Neural progenitor cell (in vitro differentiated cells): ENCODE measurements around the gene CDK18. TPM values are rescaled to one million over a fixed set of nuclear protein-coding genes. Genes with fewer than 3 reads are reported as not detected.

ENCODE experiments used
- DNase-seq: peaks from one replicate; pipeline ENCODE4 v3.0.0-alpha.2; 2016; ENCODE audit warnings: low spot score
- H2AFZ ChIP-seq: fragments of 200-600 bp; sonication (generic); replicated peaks from 2 replicates; pipeline ENCODE4 v1.6.1; 2016; ENCODE audit warnings: antibody characterized with exemption
- H3F3A ChIP-seq: fragments of 200-600 bp; sonication (generic); 2 replicates; pipeline ENCODE4 v1.6.1; 2016; ENCODE audit warnings: antibody characterized with exemption, low read depth
- H3K27ac ChIP-seq: fragments of 200-600 bp; sonication (generic); 2 replicates; pipeline ENCODE4 v1.5.1; 2016; ENCODE audit warnings: mild to moderate bottlenecking
- H3K27me3 ChIP-seq: fragments of 200-600 bp; sonication (generic); 2 replicates; pipeline ENCODE4 v1.6.1; 2016; ENCODE audit warnings: mild to moderate bottlenecking, moderate library complexity
- H3K36me3 ChIP-seq: fragments of 200-600 bp; sonication (generic); 2 replicates; pipeline ENCODE4 v1.5.1; 2016
- H3K4me1 ChIP-seq: fragments of 200-600 bp; sonication (generic); 2 replicates; pipeline ENCODE4 v1.6.1; 2016; ENCODE audit warnings: mixed run types
- H3K4me2 ChIP-seq: fragments of 200-600 bp; sonication (generic); 2 replicates; pipeline ENCODE4 v1.6.1; 2016
- H3K4me3 ChIP-seq: fragments of 200-600 bp; sonication (generic); 2 replicates; pipeline ENCODE4 v1.5.1; 2016
- H3K79me2 ChIP-seq: fragments of 200-600 bp; sonication (generic); 2 replicates; pipeline ENCODE4 v1.6.1; 2016; ENCODE audit warnings: low read depth
- H3K9ac ChIP-seq: fragments of 200-600 bp; sonication (generic); 2 replicates; pipeline ENCODE4 v1.6.1; 2016
- H3K9me3 ChIP-seq: fragments of 200-600 bp; sonication (generic); 2 replicates; pipeline ENCODE4 v1.5.1; 2016; ENCODE audit warnings: low read depth
- H4K20me1 ChIP-seq: fragments of 200-600 bp; sonication (generic); 2 replicates; pipeline ENCODE4 v1.6.1; 2016; ENCODE audit warnings: low read depth
- H3K27ac Mint-ChIP-seq: 3 replicates; pipeline ENCODE4 v1.8.0; 2021; ENCODE audit warnings: mixed read lengths
- H3K27me3 Mint-ChIP-seq: 2 replicates; pipeline ENCODE4 v1.8.0; 2022; ENCODE audit warnings: low read depth, mild to moderate bottlenecking, inconsistent platforms, moderate library complexity, mixed read lengths; ENCODE audit not compliant: insufficient read depth
- H3K36me3 Mint-ChIP-seq: 3 replicates; pipeline ENCODE4 v1.8.0; 2021; ENCODE audit warnings: mixed read lengths
- H3K4me1 Mint-ChIP-seq: 3 replicates; pipeline ENCODE4 v1.8.0; 2021; ENCODE audit warnings: mixed read lengths
- H3K4me3 Mint-ChIP-seq: 3 replicates; pipeline ENCODE4 v1.8.0; 2021; ENCODE audit warnings: mild to moderate bottlenecking, moderate library complexity, mixed read lengths
- H3K9me3 Mint-ChIP-seq: 3 replicates; pipeline ENCODE4 v1.8.0; 2020; ENCODE audit warnings: mixed read lengths
- EZH2 ChIP-seq: fragments of 200-600 bp; sonication (generic); IDR thresholded peaks from 2 replicates; pipeline ENCODE4 v1.6.1; 2017; ENCODE audit warnings: antibody characterized with exemption, mild to moderate bottlenecking, moderate library complexity
- EZH2phosphoT487 ChIP-seq: fragments of 200-600 bp; sonication (generic); IDR thresholded peaks from 2 replicates; pipeline ENCODE4 v1.6.1; 2017; ENCODE audit warnings: antibody characterized with exemption
- total RNA-seq: library from RNA; depleted of rRNA; stranded (reverse); fragments of >200 nt; gene quantifications from 2 replicates; pipeline ENCODE4 v1.2.3, GENCODE V29; 2015; ENCODE audit warnings: low replicate concordance
- TF ChIP-seq, protein P1 (sequence below): fragments of 200-600 bp; sonication (generic); IDR thresholded peaks from 2 replicates; pipeline ENCODE4 v1.5.1; 2017; ENCODE audit warnings: antibody characterized with exemption, mild to moderate bottlenecking

CDK18 gene
- total RNA-seq, 1 donor from 2014 or later: 14.1 TPM

DNA sequence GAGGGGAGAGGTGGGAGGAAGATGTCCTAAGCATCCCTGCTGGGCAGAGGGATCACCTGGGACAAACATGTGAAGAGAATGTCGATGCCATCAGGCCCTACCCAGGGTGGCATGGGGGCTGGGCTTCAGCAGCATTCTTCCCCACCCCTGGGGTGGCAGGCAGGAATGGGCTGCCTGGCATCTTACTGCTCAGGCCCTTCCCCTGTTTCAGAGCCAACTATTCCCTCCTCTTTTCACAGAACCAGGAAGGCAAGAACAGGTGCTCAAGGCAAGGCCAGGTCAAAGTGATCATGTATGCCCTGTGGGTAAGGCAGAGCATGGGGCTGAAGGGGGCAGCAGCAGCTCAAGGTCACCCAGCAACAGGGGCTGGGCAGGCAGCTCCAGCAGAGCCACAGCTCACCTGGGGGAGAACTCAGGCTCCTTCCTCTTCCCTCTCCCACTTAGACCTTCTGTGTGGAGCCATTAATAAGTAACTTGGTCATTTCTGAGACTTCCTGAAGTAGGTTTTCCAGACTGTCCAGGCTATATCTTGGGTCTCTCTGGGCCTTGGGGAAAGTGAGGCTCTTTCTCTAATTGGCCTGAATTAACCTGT, 70.9 kb downstream of the CDK18 start:
- Histone ChIP-seq H3F3A (no peaks in the 10 kb centered on the region), H3K79me2 (no peaks in the 10 kb centered on the region), H3K27ac (no peak overlapping the region), H4K20me1 (no peaks in the 10 kb centered on the region), H3K9me3 (no peaks in the 10 kb centered on the region), H3K36me3 (no peaks in the 10 kb centered on the region), H3K9ac (no peak overlapping the region), H2AFZ (no peak overlapping the region), H3K4me1 (peaks cover 19% of the 10 kb centered on the region), H3K27me3 (peaks cover 66% of the 10 kb centered on the region), H3K4me3 (no peak overlapping the region), H3K4me2 (no peak overlapping the region)
- TF ChIP-seq EZH2 (no peak), EZH2phosphoT487 (no peak)
- TF ChIP-seq, protein P1, sequence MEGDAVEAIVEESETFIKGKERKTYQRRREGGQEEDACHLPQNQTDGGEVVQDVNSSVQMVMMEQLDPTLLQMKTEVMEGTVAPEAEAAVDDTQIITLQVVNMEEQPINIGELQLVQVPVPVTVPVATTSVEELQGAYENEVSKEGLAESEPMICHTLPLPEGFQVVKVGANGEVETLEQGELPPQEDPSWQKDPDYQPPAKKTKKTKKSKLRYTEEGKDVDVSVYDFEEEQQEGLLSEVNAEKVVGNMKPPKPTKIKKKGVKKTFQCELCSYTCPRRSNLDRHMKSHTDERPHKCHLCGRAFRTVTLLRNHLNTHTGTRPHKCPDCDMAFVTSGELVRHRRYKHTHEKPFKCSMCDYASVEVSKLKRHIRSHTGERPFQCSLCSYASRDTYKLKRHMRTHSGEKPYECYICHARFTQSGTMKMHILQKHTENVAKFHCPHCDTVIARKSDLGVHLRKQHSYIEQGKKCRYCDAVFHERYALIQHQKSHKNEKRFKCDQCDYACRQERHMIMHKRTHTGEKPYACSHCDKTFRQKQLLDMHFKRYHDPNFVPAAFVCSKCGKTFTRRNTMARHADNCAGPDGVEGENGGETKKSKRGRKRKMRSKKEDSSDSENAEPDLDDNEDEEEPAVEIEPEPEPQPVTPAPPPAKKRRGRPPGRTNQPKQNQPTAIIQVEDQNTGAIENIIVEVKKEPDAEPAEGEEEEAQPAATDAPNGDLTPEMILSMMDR: no peak
- no peak for DNase-seq
- peaks cover 15% of the 10 kb centered on the region for H3K4me1 Mint-ChIP-seq
- peaks cover 19% of the 10 kb centered on the region for H3K27me3 Mint-ChIP-seq
- no peaks in the 10 kb centered on the region for H3K36me3 Mint-ChIP-seq
- no peaks in the 10 kb centered on the region for H3K9me3 Mint-ChIP-seq
- H3K27ac Mint-ChIP-seq: no peak overlapping the region
- no peak overlapping the region for H3K4me3 Mint-ChIP-seq

GRCh38 chr1:205576011-205576410, 71.5 kb downstream of the CDK18 start:
- Histone ChIP-seq H3K4me3 (no peak overlapping the region), H2AFZ (no peak overlapping the region), H4K20me1 (no peaks in the 10 kb centered on the region), H3K36me3 (no peaks in the 10 kb centered on the region), H3K79me2 (no peaks in the 10 kb centered on the region), H3K27me3 (peaks cover 59% of the 10 kb centered on the region), H3K4me1 (peaks cover 19% of the 10 kb centered on the region), H3K9me3 (no peaks in the 10 kb centered on the region), H3K27ac (no peak overlapping the region), H3K4me2 (no peak overlapping the region), H3F3A (no peaks in the 10 kb centered on the region), H3K9ac (no peak overlapping the region)
- Mint-ChIP-seq H3K27me3 (peaks cover 15% of the 10 kb centered on the region), H3K9me3 (no peaks in the 10 kb centered on the region), H3K4me1 (peaks cover 15% of the 10 kb centered on the region), H3K36me3 (no peaks in the 10 kb centered on the region), H3K27ac (no peak overlapping the region), H3K4me3 (no peak overlapping the region)
- TF ChIP-seq, protein P1: no peak
- TF ChIP-seq EZH2 (no peak), EZH2phosphoT487 (no peak)
- DNase-seq: no peak

DNA sequence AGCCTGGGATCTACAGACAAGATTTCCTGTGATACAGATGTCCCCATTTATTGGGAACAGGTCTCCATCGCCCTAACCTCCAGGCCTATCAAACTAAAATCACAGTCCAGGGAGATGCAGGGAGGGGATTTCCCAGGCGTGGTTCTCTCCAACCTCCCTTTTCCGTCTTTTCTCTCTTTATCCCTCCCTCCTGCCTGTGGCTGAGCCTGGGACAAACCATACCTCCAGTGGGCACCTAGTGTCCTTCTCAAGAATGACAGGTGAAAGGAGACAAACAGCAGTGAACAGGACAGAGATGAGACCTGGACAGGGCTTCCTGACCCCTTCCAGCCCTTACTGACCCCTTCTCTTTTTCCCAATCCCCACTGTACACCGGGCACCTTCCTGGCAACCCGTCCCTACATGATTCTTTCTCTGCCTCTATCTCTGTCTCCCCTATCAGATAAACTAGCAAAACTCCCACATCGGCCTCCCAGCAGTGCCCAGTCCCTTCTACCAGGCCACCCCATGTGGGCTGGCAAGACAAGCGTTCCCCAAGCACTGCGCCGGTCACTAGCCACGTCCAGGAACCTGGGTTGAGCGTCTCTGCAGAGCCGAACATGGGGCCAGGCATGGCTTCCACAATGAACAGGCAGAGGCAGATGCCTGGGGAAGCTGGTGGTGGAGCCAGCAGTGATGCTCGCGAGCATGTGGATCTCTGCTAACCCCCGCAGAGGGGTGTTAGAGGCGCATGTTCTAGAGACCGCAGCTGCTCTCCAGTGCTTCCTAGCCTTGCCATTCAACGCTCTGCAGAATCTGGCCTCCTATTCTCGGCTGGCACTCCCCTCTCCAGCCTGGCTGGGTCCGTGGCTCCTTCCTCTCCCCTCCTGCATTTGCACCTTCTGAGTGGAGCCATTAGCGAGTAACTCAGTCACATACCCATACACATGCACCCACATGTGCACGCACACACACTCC, 72.6 kb downstream of the CDK18 start:
- no peaks in the 10 kb centered on the region for H4K20me1 ChIP-seq
- H3K36me3 ChIP-seq: no peaks in the 10 kb centered on the region
- H3K4me1 ChIP-seq: peaks cover 10% of the 10 kb centered on the region
- Mint-ChIP-seq H3K27me3 (peaks cover 15% of the 10 kb centered on the region), H3K4me1 (peaks cover 22% of the 10 kb centered on the region), H3K9me3 (no peaks in the 10 kb centered on the region), H3K27ac (peak overlapping the region; percentile 67), H3K36me3 (no peaks in the 10 kb centered on the region), H3K4me3 (no peak overlapping the region)
- H3K9ac ChIP-seq: no peak overlapping the region
- no peak overlapping the region for H3K27ac ChIP-seq
- peaks cover 50% of the 10 kb centered on the region for H3K27me3 ChIP-seq
- no peak for DNase-seq
- H3F3A ChIP-seq: no peaks in the 10 kb centered on the region
- H3K4me3 ChIP-seq: no peak overlapping the region
- H3K79me2 ChIP-seq: no peaks in the 10 kb centered on the region
- no peak overlapping the region for H3K4me2 ChIP-seq
- TF ChIP-seq EZH2phosphoT487 (no peak), EZH2 (no peak)
- TF ChIP-seq, protein P1: no peak
- no peaks in the 10 kb centered on the region for H3K9me3 ChIP-seq
- H2AFZ ChIP-seq: no peak overlapping the region
